ENCODE results near the gene DDAH1.

GRCh38 chr1:85322655-85323054 lies 142.3 kb downstream of the DDAH1 start:
- TF ChIP-seq CTCF (IDR thresholded peaks at IDR 0.05; ENCODE audit: poor library complexity) (no peak), EZH2phosphoT487 (IDR thresholded peaks at IDR 0.05; ENCODE audit: low read depth, severe bottlenecking, unreplicated experiment) (no peak), EZH2 (IDR thresholded peaks at IDR 0.05; ENCODE audit: borderline replicate concordance) (no peak)
